ENCODE measurements around the gene TSFM.

DNA sequence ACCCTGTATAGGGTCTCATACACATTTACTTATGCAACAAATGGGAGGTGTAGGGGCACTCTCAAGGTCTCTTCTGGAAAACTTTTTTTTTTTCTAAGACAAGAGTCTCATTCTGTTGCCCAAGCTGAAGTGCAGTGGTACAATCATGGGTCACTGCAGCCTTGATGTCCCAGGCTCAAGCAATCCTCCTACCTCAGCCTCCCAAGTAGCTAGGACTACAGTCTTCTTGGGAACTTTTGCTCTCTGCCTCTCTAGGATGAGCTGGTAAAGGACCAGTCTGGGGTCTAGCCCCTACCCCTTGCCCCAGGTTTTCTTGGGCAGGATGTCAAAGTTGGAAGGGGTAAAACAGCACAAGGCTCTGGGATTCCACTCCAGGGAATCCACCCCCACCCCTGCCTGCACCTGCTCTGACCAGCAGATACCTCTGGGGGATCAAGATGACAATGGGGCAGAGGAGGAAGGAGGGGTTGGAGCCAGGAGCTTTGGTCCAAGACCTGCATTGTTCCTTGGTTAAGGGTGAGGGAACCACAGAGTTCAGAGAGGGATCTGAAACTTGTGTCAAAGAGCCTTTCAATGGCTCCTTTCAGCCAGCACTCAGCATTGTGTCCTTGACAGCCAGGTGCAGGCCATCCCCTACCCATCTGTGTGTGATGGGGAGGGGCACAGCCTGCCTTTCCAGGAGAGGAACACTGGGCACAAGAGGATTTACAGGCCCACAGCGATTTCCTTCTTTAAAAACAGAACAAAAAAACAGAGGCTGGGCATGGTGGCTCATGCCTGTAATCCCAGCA is 51.7 kb downstream of the TSFM start:
- TF ChIP-seq, protein P1, sequence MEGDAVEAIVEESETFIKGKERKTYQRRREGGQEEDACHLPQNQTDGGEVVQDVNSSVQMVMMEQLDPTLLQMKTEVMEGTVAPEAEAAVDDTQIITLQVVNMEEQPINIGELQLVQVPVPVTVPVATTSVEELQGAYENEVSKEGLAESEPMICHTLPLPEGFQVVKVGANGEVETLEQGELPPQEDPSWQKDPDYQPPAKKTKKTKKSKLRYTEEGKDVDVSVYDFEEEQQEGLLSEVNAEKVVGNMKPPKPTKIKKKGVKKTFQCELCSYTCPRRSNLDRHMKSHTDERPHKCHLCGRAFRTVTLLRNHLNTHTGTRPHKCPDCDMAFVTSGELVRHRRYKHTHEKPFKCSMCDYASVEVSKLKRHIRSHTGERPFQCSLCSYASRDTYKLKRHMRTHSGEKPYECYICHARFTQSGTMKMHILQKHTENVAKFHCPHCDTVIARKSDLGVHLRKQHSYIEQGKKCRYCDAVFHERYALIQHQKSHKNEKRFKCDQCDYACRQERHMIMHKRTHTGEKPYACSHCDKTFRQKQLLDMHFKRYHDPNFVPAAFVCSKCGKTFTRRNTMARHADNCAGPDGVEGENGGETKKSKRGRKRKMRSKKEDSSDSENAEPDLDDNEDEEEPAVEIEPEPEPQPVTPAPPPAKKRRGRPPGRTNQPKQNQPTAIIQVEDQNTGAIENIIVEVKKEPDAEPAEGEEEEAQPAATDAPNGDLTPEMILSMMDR (IDR thresholded peaks at IDR 0.05; ENCODE audit: low read depth, low read length), result no peak
- no peak for TF ChIP-seq EZH2phosphoT487 (IDR thresholded peaks at IDR 0.05; ENCODE audit: low read depth)

All from OCI-LY3 (cell line).